ENCODE results near the gene NHSL1.

NHSL1 gene

DNA sequence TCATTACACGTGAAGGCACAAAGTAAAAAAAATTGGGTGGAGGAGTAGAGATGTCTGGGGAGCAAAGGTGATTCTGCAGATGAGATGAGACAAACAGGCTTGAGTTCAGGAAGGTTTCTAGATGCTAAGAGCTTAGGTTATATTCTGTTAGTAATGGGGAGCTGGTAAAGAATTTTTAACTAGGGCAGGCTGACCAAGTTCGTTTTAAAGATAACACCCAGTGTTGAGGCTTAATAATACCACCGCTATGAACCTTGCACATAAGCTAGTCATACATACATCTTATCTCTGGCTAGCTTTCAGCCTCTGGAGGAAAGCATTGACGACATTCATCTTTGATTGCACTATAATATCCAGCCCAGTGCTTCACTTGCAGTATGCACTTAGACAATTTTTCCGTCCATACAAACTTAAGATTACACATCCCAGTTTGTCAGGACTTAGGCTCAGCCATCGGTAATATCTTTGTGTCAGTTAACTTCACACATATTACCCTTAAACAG, 12.1 kb downstream of the NHSL1 start:
- no peak overlapping the region for H2AFZ ChIP-seq (ENCODE audit: low read depth, low read length)
- no peaks in the 10 kb centered on the region for H4K20me1 ChIP-seq (ENCODE audit: insufficient read depth, low read length)
- H3K79me2 ChIP-seq (ENCODE audit: low read length): no peaks in the 10 kb centered on the region
- no peaks in the 10 kb centered on the region for H3K9me3 ChIP-seq (ENCODE audit: insufficient read depth, low read length)
- no peaks in the 10 kb centered on the region for H3K36me3 ChIP-seq (replicated peaks; ENCODE audit: low read depth, low read length)
- H3K4me2 ChIP-seq (ENCODE audit: low read length): peak overlapping the region; percentile 51
- no peak overlapping the region for H3K9ac ChIP-seq (ENCODE audit: low read length)
- H3K27ac ChIP-seq (ENCODE audit: low read length): no peak overlapping the region
- H3K4me1 ChIP-seq (ENCODE audit: low read length): peaks cover 17% of the 10 kb centered on the region
- H3K27me3 ChIP-seq (ENCODE audit: low read depth, low read length): no peaks in the 10 kb centered on the region
- H3K4me3 ChIP-seq (ENCODE audit: low read length): no peak overlapping the region
- no peak for TF ChIP-seq EZH2phosphoT487 (IDR thresholded peaks at IDR 0.05; ENCODE audit: low read depth)
- TF ChIP-seq, protein P1, sequence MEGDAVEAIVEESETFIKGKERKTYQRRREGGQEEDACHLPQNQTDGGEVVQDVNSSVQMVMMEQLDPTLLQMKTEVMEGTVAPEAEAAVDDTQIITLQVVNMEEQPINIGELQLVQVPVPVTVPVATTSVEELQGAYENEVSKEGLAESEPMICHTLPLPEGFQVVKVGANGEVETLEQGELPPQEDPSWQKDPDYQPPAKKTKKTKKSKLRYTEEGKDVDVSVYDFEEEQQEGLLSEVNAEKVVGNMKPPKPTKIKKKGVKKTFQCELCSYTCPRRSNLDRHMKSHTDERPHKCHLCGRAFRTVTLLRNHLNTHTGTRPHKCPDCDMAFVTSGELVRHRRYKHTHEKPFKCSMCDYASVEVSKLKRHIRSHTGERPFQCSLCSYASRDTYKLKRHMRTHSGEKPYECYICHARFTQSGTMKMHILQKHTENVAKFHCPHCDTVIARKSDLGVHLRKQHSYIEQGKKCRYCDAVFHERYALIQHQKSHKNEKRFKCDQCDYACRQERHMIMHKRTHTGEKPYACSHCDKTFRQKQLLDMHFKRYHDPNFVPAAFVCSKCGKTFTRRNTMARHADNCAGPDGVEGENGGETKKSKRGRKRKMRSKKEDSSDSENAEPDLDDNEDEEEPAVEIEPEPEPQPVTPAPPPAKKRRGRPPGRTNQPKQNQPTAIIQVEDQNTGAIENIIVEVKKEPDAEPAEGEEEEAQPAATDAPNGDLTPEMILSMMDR (IDR thresholded peaks at IDR 0.05; ENCODE audit: low read depth, low read length): no peak

DNA sequence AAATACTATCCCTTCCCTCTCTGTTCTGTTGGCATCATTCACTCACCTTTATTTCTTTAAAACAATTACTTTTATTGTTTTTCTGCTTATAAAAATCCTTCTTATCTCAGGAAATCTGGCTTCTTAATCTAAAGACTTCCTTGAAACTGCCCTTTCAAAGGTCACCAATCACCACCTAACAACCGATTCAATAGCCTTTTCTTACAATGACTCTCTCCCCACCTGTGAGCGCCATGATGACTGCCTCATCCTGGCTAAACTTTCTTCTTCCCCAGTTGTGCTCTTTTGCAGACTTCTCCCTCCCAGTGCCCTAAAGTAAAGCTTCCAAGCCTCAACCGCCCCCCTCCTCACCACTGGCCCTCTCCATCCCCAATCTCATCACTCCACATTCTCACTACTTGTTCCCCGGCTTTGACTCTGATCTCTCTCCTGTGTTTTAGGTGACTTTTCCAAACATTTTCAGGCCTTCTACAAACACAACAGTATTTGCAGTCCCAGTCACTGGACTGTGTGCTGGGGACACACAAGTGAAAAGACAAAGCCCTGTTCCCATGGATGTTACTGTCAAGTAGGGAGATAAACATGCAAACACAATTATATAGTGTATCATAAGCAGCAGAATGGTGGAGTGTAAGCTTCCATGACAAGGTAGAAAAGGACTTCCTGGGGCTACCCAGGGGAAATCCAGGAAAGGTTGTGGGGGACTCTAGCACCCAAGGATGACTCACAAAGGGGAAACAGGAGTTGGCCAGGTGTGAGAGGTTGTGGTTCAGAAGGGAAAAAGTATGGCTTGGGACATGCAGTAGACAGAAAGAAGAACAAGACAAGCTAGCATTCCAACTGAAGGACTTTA, 12.8 kb downstream of the NHSL1 start:
- H2AFZ ChIP-seq (ENCODE audit: low read depth, low read length): peak overlapping the region; percentile 34; the same call in 1 of the 2 replicates
- H3K4me1 ChIP-seq (ENCODE audit: low read length): peaks cover 17% of the 10 kb centered on the region
- H3K27me3 ChIP-seq (ENCODE audit: low read depth, low read length): no peaks in the 10 kb centered on the region
- peak overlapping the region; percentile 51 for H3K4me2 ChIP-seq (ENCODE audit: low read length)
- H4K20me1 ChIP-seq (ENCODE audit: insufficient read depth, low read length): no peaks in the 10 kb centered on the region
- H3K27ac ChIP-seq (ENCODE audit: low read length): no peak overlapping the region
- H3K9me3 ChIP-seq (ENCODE audit: insufficient read depth, low read length): no peaks in the 10 kb centered on the region
- TF ChIP-seq, protein P1 (IDR thresholded peaks at IDR 0.05; ENCODE audit: low read depth, low read length): no peak
- TF ChIP-seq EZH2phosphoT487 (IDR thresholded peaks at IDR 0.05; ENCODE audit: low read depth): no peak
- no peaks in the 10 kb centered on the region for H3K79me2 ChIP-seq (ENCODE audit: low read length)
- no peaks in the 10 kb centered on the region for H3K36me3 ChIP-seq (replicated peaks; ENCODE audit: low read depth, low read length)
- no peak overlapping the region for H3K9ac ChIP-seq (ENCODE audit: low read length)
- H3K4me3 ChIP-seq (ENCODE audit: low read length): no peak overlapping the region

DNA sequence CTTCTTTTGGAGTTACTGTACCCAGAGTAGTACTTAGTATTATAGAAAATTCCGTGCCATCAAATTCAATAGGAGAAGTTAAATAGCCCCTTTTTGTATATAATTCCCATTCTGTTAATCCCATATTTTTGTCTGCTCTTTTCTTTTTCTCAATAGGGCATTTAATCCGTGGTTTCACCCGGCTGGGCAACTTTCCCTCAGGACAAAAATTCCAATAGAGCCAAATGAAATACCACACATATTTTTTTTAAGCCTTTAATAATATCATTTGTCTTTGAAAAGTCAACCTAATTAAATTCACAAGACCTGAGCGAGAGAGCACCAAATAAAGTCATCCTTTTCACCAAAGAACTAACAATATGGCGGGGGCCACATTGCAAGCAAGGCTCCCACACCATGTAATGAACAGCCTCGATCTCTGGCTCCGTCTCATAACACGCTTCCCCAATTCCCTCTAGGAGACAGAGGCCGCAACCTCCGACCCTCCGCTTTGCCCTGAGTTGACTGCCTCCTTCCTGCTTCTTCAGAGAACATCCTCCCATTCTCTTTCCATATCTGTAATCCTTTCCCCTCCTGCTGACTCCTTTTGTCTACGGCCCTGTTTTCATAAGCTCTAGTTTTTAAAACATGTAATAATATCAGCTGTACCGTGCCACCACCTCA, 13.6 kb downstream of the NHSL1 start:
- Histone ChIP-seq H3K4me1 (ENCODE audit: low read length) (peaks cover 17% of the 10 kb centered on the region), H3K79me2 (ENCODE audit: low read length) (no peaks in the 10 kb centered on the region), H3K9me3 (ENCODE audit: insufficient read depth, low read length) (no peaks in the 10 kb centered on the region), H4K20me1 (ENCODE audit: insufficient read depth, low read length) (no peaks in the 10 kb centered on the region), H2AFZ (ENCODE audit: low read depth, low read length) (no peak overlapping the region), H3K4me2 (ENCODE audit: low read length) (no peak overlapping the region), H3K4me3 (ENCODE audit: low read length) (no peak overlapping the region), H3K27ac (ENCODE audit: low read length) (no peak overlapping the region), H3K27me3 (ENCODE audit: low read depth, low read length) (no peaks in the 10 kb centered on the region), H3K36me3 (replicated peaks; ENCODE audit: low read depth, low read length) (no peaks in the 10 kb centered on the region), H3K9ac (ENCODE audit: low read length) (no peak overlapping the region)
- TF ChIP-seq, protein P1 (IDR thresholded peaks at IDR 0.05; ENCODE audit: low read depth, low read length): no peak
- TF ChIP-seq EZH2phosphoT487 (IDR thresholded peaks at IDR 0.05; ENCODE audit: low read depth): no peak

DNA sequence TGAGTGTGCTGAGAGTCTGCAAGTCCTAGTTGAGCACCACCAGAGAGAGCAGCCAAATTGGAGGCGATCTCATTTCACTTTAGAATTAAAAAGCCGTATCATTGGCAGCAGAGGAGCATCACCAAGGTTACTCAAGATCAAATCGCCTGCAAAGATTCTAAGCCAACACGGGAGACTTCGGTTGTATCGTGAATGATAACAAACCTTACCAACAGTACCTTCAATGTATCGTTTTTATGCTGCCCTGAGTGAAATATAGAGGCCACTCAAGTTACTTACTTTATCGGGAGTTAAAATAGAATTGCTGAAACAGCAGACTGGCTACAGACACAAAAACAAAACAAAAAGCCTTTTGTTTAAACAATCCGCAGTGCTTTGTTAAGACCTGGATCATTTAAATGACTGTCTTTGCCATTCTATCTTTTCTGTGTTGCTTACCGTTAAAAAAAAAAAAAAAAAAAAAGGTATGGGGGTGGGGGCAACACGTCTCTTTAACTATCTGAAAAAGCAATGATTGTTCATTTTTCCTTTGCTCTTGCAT, 14.2 kb downstream of the NHSL1 start:
- Histone ChIP-seq H2AFZ (ENCODE audit: low read depth, low read length) (no peak overlapping the region), H3K9me3 (ENCODE audit: insufficient read depth, low read length) (no peaks in the 10 kb centered on the region), H3K4me3 (ENCODE audit: low read length) (no peak overlapping the region), H3K27me3 (ENCODE audit: low read depth, low read length) (no peaks in the 10 kb centered on the region), H3K4me2 (ENCODE audit: low read length) (no peak overlapping the region), H3K27ac (ENCODE audit: low read length) (no peak overlapping the region), H3K79me2 (ENCODE audit: low read length) (no peaks in the 10 kb centered on the region), H3K9ac (ENCODE audit: low read length) (no peak overlapping the region), H3K4me1 (ENCODE audit: low read length) (peaks cover 17% of the 10 kb centered on the region), H4K20me1 (ENCODE audit: insufficient read depth, low read length) (no peaks in the 10 kb centered on the region), H3K36me3 (replicated peaks; ENCODE audit: low read depth, low read length) (no peaks in the 10 kb centered on the region)
- TF ChIP-seq, protein P1 (IDR thresholded peaks at IDR 0.05; ENCODE audit: low read depth, low read length): no peak
- TF ChIP-seq EZH2phosphoT487 (IDR thresholded peaks at IDR 0.05; ENCODE audit: low read depth): no peak

All from OCI-LY3 (cell line).